Measurements from ENCODE around the gene CPM. TPM values are rescaled to one million over a fixed set of nuclear protein-coding genes. Genes with fewer than 3 reads are reported as not detected.

The CPM gene
- total RNA-seq, 1 experiment from 2014 or later: 0.89 TPM

DNA sequence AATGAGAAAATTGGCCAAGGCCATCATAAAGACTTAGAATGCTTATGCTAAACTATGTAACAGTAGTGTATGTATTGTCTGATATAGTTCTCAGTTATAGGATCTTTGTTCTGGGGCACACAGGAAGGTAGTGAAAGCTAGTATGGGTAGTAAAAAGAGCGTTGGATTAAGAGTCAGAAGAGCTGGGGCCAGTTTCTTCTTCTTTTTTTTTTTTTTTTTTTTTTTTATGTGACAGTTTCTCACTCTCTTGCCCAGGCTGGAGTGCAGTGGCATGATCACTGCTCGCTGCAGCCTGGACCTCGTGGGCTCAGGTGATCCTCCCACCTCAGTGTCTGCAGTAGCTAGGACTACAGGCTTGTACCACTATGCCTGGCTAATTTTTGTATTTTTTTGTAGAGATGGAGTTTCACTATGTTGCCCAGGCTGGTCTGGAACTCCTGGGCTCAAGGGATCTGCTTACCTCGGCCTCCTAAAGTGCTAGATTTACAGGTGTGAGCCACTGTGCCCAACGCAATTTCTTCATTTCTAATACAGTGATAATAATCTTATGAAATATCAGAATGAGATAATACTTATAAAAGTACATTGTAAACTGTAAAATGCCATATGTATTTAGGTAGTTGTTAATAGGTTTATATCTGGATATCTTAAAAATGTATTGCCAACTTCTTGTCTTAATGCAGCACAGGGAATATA is 117.6 kb downstream of the CPM start:
- Mint-ChIP-seq H3K27ac (ENCODE audit: low read depth, unreplicated experiment) (no peak overlapping the region), H3K36me3 (ENCODE audit: insufficient read depth, unreplicated experiment) (peaks cover 100% of the 10 kb centered on the region), H3K9me3 (ENCODE audit: unreplicated experiment) (no peaks in the 10 kb centered on the region), H3K4me1 (ENCODE audit: insufficient read depth, unreplicated experiment) (peaks cover 14% of the 10 kb centered on the region), H3K27me3 (ENCODE audit: insufficient read depth, unreplicated experiment) (no peaks in the 10 kb centered on the region), H3K4me3 (ENCODE audit: unreplicated experiment) (peak overlapping the region; percentile 90)
- BruUV-seq (replicated peaks): no TSS peak
- ChIA-PET CTCF (interaction anchor here (0.6 to 2.2 kb wide), 4 partner anchors 11 to 775 kb away, joined by 3 to 16 read pairs (median 4); no protein-coding TSS in a partner anchor), POLR2A (interaction anchor here (0.6 to 7.3 kb wide), 6 partner anchors 7 to 210 kb away, joined by 3 to 62 read pairs (median 5); partner anchors contain the start of genes MDM2 and SLC35E3)
- TF ChIP-seq CTCF (IDR thresholded peaks at IDR 0.05; ENCODE audit: unreplicated experiment): no peak
- intact Hi-C loops (cut with micrococcal nuclease): no loop called here
- DNase-seq (ENCODE audit: unreplicated experiment): no peak

GRCh38 chr12:68814490-68815231 is 118.3 kb downstream of the CPM start:
- POLR2A ChIA-PET: interaction anchor here (0.6 to 3.7 kb wide), 7 partner anchors 11 to 211 kb away, joined by 3 to 23 read pairs (median 4); partner anchors contain the start of gene SLC35E3
- BruUV-seq (replicated peaks): no TSS peak
- Mint-ChIP-seq H3K4me1 (ENCODE audit: insufficient read depth, unreplicated experiment) (peaks cover 14% of the 10 kb centered on the region), H3K36me3 (ENCODE audit: insufficient read depth, unreplicated experiment) (peaks cover 100% of the 10 kb centered on the region), H3K27ac (ENCODE audit: low read depth, unreplicated experiment) (no peak overlapping the region), H3K9me3 (ENCODE audit: unreplicated experiment) (no peaks in the 10 kb centered on the region), H3K4me3 (ENCODE audit: unreplicated experiment) (peak overlapping the region; percentile 90), H3K27me3 (ENCODE audit: insufficient read depth, unreplicated experiment) (no peaks in the 10 kb centered on the region)
- intact Hi-C loops (cut with micrococcal nuclease): no loop called here
- no peak for DNase-seq (ENCODE audit: unreplicated experiment)
- CTCF ChIA-PET: interaction anchor here (0.7 to 2.2 kb wide), 3 partner anchors 16 to 774 kb away, joined by 3 to 16 read pairs (median 5); no protein-coding TSS in a partner anchor
- no peak for TF ChIP-seq CTCF (IDR thresholded peaks at IDR 0.05; ENCODE audit: unreplicated experiment)

- Mint-ChIP-seq H3K4me1 (ENCODE audit: insufficient read depth, unreplicated experiment) (peaks cover 14% of the 10 kb centered on the region), H3K27me3 (ENCODE audit: insufficient read depth, unreplicated experiment) (no peaks in the 10 kb centered on the region), H3K36me3 (ENCODE audit: insufficient read depth, unreplicated experiment) (peaks cover 100% of the 10 kb centered on the region), H3K4me3 (ENCODE audit: unreplicated experiment) (peak overlapping the region; percentile 90), H3K9me3 (ENCODE audit: unreplicated experiment) (no peaks in the 10 kb centered on the region), H3K27ac (ENCODE audit: low read depth, unreplicated experiment) (no peak overlapping the region)
- intact Hi-C loops (cut with micrococcal nuclease): no loop called here
- no TSS peak for BruUV-seq (replicated peaks)
- no peak for TF ChIP-seq CTCF (IDR thresholded peaks at IDR 0.05; ENCODE audit: unreplicated experiment)
- no peak for DNase-seq (ENCODE audit: unreplicated experiment)
- ChIA-PET POLR2A (interaction anchor here (0.6 to 3.7 kb wide), 11 partner anchors 8 to 481 kb away, joined by 3 to 23 read pairs (median 5); partner anchors contain the start of genes MDM1 and SLC35E3), CTCF (interaction anchor here (0.6 to 2.9 kb wide), 5 partner anchors 15 to 1271 kb away, joined by 3 to 6 read pairs (median 3); no protein-coding TSS in a partner anchor)
These were observed 119.8 kb downstream of the CPM start for GRCh38 chr12:68813242-68813593.
